ENCODE data around the gene CDKN1A.

The CDKN1A gene

DNA sequence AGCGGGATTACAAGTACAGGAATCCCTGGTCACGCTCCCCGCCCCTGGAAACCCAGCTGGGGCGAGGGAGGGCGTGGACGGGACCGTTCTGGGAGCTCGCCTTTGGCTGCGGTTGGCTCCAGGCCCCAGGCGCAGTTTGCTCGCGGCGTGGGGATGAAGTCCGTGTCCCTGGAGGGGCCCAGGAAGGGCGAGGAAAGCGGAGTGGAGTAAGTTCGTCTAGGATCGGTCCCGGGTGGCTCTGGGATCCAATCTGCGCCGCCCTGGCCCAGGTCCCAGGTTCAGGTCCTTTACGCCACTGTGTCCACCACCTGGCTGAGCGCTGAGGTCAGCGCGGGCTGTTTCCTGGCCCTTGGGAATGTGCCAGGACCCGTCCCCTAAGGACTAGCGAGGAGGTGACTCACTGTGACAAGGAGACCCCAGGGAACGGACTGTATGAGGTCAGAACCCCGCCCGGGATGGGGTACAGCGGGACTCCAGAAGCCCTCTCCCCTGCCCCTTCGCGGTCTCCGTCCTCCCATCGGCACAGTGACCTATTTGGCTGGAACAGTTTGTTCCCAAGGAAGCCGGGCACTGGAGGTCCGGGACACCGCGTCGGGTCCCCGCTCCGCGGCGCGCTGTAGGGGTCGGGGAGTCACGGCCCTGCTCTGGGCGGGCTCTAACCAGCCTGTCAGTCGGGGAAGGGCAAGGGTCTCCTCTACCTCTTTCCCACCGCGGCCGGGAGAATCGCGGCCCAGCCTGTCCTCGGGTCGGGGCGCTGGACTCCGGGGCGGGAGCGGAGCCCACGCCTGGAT is 724 bp downstream of the CDKN1A start:
- DNase-seq: no peak

DNA sequence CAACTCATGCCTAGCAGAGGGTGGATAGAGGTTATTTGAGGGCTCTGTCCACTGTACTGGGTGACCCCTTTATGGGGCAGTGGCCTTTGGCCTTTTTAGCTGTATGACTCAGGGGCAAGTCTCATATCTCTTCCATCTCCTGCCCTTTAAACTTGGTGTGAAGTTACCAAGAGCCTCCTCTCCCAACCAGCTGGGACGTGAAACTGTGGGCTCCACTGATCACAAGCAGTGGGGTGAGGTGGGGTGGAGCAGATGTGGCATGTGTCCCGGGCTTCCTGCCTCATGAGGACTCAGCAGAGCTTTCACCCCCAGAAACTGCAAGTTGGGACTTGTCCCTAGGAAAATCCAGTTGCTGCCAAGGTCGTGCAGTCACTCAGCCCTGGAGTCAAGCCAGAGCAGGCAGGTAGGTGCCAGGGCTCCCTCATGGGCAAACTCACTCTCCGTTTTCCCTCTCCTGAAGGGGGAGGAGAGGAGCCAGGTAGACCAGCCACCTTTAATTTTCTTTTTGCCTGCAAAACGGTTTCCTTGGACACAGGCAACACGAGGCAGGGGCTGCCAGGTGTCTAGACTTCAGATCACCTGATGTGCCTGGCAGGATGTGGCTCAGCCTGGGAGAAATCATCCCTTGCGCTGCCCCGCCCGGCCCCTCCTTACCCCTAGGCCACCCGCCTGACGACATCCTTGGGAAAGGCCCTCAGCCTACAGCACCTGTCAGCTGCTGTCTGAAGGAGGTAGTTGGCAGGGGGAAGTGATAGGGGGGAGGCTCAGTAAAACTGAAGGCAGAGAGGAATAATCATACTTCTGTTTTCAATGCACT is 4.0 kb downstream of the CDKN1A start:
- DNase-seq: peak; percentile 58

DNA sequence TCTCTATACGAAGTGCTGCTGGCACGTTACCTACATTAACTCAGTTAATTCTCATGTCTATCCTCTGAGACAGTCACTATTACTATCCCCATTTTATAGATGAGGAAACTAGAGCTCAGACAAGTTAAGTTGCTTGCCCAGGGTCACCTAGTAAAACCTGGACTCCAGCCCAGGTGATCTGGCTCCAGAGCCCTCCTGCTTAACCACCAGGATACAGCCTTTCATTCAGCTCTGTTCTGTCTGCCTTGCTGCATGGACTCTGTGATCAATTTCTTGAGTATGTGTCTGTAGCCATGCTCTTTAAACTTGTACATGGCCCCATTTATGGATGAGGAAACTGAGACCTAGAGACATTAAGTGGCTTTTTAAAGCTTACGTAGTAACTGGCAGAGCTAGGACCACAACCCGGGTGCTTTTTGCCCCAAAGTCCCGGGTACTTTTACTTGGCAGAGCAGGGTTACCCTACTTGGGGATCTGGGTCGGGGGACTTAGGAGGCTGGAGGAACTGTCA is 4.7 kb downstream of the CDKN1A start:
- DNase-seq: no peak

DNA sequence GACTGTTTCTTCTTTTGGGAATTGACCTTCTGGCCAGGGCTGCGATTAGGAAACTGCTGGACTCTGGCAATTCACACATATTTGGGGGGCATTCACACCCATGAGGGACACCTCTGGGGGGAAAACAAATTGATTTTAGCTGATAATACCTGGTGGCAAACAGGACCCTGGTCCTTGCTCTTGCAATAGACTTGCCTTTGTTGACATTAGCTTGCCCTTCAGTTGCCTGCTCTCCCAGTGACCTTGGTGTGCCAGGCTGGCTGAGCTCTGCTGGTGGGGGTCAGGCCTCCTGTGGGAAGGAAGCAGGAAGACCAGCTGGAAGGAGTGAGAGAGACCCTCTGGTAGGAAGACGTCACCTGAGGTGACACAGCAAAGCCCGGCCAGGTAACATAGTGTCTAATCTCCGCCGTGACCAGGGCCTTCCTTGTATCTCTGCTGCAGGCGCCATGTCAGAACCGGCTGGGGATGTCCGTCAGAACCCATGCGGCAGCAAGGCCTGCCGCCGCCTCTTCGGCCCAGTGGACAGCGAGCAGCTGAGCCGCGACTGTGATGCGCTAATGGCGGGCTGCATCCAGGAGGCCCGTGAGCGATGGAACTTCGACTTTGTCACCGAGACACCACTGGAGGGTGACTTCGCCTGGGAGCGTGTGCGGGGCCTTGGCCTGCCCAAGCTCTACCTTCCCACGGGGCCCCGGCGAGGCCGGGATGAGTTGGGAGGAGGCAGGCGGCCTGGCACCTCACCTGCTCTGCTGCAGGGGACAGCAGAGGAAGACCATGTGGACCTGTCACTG is 5.3 kb downstream of the CDKN1A start:
- no peak for DNase-seq

DNA sequence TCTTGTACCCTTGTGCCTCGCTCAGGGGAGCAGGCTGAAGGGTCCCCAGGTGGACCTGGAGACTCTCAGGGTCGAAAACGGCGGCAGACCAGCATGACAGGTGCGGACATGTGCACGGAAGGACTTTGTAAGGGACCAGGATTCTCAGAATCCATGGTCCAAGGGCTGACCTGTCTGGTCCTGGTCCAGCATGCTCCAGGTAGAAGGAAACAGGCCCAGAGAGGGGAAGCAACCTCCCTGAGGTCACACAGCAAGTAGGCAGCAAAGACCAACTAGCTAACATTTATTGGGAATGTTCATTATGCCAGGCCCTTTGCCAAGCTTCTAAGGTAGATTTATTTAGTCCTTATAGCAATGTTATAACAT is 5.9 kb downstream of the CDKN1A start:
- DNase-seq: no peak

- no peak for DNase-seq
These were observed 6.8 kb downstream of the CDKN1A start for GRCh38 chr6:36685166-36685924.

- no peak for DNase-seq
These were observed 7.6 kb downstream of the CDKN1A start for GRCh38 chr6:36685926-36686667.

GRCh38 chr6:36686668-36687513 is 8.4 kb downstream of the CDKN1A start:
- no peak for DNase-seq

DNA sequence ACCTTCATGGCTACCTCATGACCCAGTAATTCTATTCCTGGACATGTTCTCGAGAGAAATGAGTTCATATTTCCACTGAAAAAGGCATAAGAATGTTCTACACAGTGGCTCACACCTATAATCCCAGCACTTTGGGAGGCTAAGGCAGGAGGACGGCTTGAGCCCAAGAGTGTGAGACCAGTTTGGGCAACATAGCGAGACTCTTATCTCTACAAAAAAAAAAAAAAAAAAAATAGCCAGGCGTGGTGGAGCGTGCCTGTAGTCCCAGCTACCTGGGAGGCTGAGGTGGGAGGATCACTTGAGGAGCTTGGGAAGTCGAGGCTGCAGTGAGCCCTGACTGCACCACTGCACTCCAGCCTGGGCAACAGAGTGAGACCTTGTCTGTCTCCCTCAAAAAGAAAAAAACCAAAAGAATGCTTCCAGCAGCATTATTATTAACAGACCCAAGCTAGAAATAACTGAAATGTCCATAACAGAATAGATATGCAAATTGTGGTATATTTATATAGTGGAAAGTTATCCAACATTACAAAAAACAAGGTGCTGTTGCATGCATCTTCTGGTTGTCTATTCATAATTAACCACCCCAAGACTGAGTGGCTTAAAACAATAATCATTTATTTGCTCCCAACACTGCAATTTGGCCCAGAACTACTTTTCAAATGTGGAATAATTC is 9.7 kb downstream of the CDKN1A start:
- DNase-seq: no peak

- no peak for DNase-seq
These were observed 10.2 kb downstream of the CDKN1A start for GRCh38 chr6:36688739-36689075.

GRCh38 chr6:36691011-36691410 is 12.5 kb downstream of the CDKN1A start:
- DNase-seq: no peak

DNA sequence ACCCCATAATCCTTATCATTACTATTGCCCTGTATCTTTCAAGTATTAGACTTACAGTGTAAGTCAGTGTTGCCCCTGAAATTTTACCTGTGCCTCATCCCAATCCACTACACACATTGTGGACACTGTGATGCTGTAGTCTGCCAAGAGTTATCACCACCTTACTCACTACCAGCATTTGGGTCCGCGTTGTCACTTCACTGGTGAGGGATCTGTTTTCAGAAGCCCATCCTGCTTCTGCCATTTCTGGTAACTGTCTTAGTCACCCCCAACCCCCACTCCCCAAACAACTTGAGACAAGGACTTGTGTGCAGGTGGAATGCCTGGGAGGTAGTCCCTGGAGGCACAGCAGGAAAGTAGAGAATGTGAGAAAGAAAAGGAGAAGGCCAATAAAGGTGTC is 13.1 kb downstream of the CDKN1A start:
- no peak for DNase-seq

- DNase-seq: no peak
These were observed 13.7 kb downstream of the CDKN1A start for GRCh38 chr6:36692220-36692619.

GRCh38 chr6:36692861-36693702 is 14.6 kb downstream of the CDKN1A start:
- no peak for DNase-seq

GRCh38 chr6:36694616-36695015 is 16.1 kb downstream of the CDKN1A start:
- DNase-seq: no peak

DNA sequence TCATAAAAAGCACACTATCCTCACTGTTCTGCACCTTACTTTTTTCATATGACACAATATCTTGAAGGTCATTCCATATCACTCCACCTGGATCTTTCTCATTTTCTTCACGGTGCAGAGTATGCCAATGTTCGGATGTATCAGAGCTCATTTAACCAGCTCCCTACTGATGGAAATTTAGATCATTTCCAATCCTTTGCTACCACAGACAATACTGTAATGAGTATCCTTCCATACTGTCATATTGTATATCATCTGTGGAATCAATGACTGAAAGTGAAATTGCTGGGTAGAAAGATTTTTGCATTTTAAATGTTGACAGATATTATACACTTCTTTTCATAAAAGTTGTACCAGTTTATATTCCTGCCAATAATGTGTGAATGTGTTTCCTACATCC is 16.9 kb downstream of the CDKN1A start:
- DNase-seq: no peak

DNA sequence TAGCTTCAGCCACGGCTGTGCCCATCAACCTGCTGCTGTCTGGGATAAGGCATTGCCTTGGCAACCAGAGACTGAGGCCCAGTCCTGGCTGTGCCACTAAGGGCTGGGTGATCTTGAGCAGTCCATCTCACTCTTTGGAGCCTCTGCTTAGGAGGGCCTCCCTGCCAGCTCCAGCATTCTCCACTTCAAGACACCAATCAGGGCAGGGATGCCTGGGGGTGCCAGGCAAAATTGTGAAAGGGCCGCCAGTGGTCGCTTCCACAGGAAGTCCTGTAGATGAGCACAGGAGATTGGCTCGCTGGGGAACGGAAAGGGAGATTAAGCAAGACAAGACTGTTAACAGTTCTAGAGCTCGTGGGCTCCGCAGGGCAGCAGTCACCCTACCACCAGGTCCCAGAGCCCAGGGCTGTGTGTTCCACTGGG is 19.0 kb downstream of the CDKN1A start, which contains the start of gene RAB44:
Gene RAB44 (plus strand): TSS at position 346 of the 423 bp plus-strand sequence. CDS start 6,410 bp downstream, outside the sequence.
- no peak for DNase-seq

- DNase-seq: no peak
These were observed 19.7 kb downstream of the CDKN1A start for GRCh38 chr6:36698196-36698595.

GRCh38 chr6:36698871-36699271 is 20.4 kb downstream of the CDKN1A start:
- no peak for DNase-seq

All from NCI-H1417 treated with DMSO at 0.1 percent for 48 hours (cell line).